Esophagus (tissue), 2 donors: ENCODE measurements around the gene CDH5. TPM values are rescaled to one million over a fixed set of nuclear protein-coding genes. Genes with fewer than 3 reads are reported as not detected.

Experiments used
- H3K27ac ChIP-seq, 2 donors: one replicate each; pipeline ENCODE4 v1.5.1; 2013; ENCODE audit warnings: low read depth in 2 of 2, mild to moderate bottlenecking in 2 of 2, inconsistent platforms in 1 of 2, low read length in 1 of 2, moderate library complexity in 1 of 2
- H3K27me3 ChIP-seq, 2 donors: one replicate each; pipeline ENCODE4 v1.6.1; 2013; ENCODE audit warnings: low read length in 2 of 2, control low read depth in 1 of 2, mild to moderate bottlenecking in 1 of 2; ENCODE audit not compliant: insufficient read depth in 2 of 2, control insufficient read depth in 1 of 2
- H3K36me3 ChIP-seq, 2 donors: one replicate each; pipeline ENCODE4 v1.6.1; 2013; ENCODE audit warnings: low read length in 1 of 2; ENCODE audit not compliant: control insufficient read depth in 2 of 2, insufficient read depth in 2 of 2
- H3K4me1 ChIP-seq, 2 donors: one replicate each; pipeline ENCODE4 v1.6.1; 2013; ENCODE audit warnings: low read length in 1 of 2; ENCODE audit not compliant: control insufficient read depth in 2 of 2, insufficient read depth in 2 of 2
- H3K4me3 ChIP-seq, 2 donors: one replicate each; pipeline ENCODE4 v1.5.1; 2013; ENCODE audit warnings: low read length in 2 of 2, mild to moderate bottlenecking in 2 of 2, low read depth in 1 of 2, moderate library complexity in 1 of 2
- H3K9me3 ChIP-seq, 2 donors: one replicate each; pipeline ENCODE4 v1.6.1; 2013; ENCODE audit warnings: mild to moderate bottlenecking in 2 of 2, low read depth in 1 of 2, low read length in 1 of 2, moderate library complexity in 1 of 2; ENCODE audit not compliant: control insufficient read depth in 2 of 2, insufficient read depth in 1 of 2
- WGBS, 2 donors: extraction: QIAGEN DNeasy Blood & Tissue Kit; methylation state at CpG; one replicate each; pipeline ENCODE4 v1.1.7; 2013; 5-methylcytosine and 5-hydroxymethylcytosine counted together
- polyA plus RNA-seq, 2 donors: library from polyadenylated mRNA; stranded (reverse); fragments of 200-250 nt; gene quantifications; one replicate each; pipeline ENCODE4 v1.2.3, GENCODE V29; 2013
- donor health status: healthy with polysubstance abuse.
- donor health status: Bipolar disorder and iron deficiency.

The CDH5 gene
- polyA plus RNA-seq, 2 donors: 2.8 to 5.7 TPM

- H3K4me3 ChIP-seq: no peak overlapping the region
- H3K27me3 ChIP-seq: no peaks in the 10 kb centered on the region
- 58 to 69% methylated on average over 3 to 5 of the region's 5 CpGs for WGBS, 2 donors
- no peaks in the 10 kb centered on the region for H3K4me1 ChIP-seq
- no peak overlapping the region for H3K27ac ChIP-seq
- peaks cover 0 to 2% of the 10 kb centered on the region in 2 donors for H3K9me3 ChIP-seq
- no peaks in the 10 kb centered on the region for H3K36me3 ChIP-seq
Measured at GRCh38 chr16:66353055-66353454, 13.4 kb upstream of the CDH5 start.

GRCh38 chr16:66354034-66354909 lies 12.2 kb upstream of the CDH5 start:
- Histone ChIP-seq H3K36me3 (no peaks in the 10 kb centered on the region), H3K9me3 (peaks cover 0 to 2% of the 10 kb centered on the region in 2 donors), H3K4me1 (peaks cover 0 to under 1% of the 10 kb centered on the region in 2 donors), H3K27ac (no peak overlapping the region), H3K4me3 (no peak overlapping the region), H3K27me3 (no peaks in the 10 kb centered on the region)
- 47 to 58% methylated on average over 11 of the region's 11 CpGs for WGBS, 2 donors

- WGBS, 2 donors: 73 to 76% methylated on average over 8 of the region's 8 CpGs
- Histone ChIP-seq H3K27me3 (no peaks in the 10 kb centered on the region), H3K4me1 (peaks cover 4 to 12% of the 10 kb centered on the region in 2 donors), H3K9me3 (peaks cover 0 to 2% of the 10 kb centered on the region in 2 donors), H3K36me3 (no peaks in the 10 kb centered on the region), H3K27ac (no peak overlapping the region), H3K4me3 (no peak overlapping the region)
Measured at GRCh38 chr16:66355526-66355925, 11.0 kb upstream of the CDH5 start.

GRCh38 chr16:66357523-66357928 lies 9.0 kb upstream of the CDH5 start:
- 0% methylated on average over 5 of the region's 5 CpGs for WGBS, 2 donors
- no peak overlapping the region for H3K27ac ChIP-seq
- H3K9me3 ChIP-seq: peaks cover 0 to 2% of the 10 kb centered on the region in 2 donors
- no peaks in the 10 kb centered on the region for H3K27me3 ChIP-seq
- peaks cover 4 to 12% of the 10 kb centered on the region in 2 donors for H3K4me1 ChIP-seq
- no peak overlapping the region for H3K4me3 ChIP-seq
- H3K36me3 ChIP-seq: no peaks in the 10 kb centered on the region

- Histone ChIP-seq H3K36me3 (no peaks in the 10 kb centered on the region), H3K9me3 (peaks cover 0 to 2% of the 10 kb centered on the region in 2 donors), H3K27me3 (no peaks in the 10 kb centered on the region), H3K4me3 (no peak overlapping the region), H3K27ac (no peak overlapping the region), H3K4me1 (peaks cover 4 to 12% of the 10 kb centered on the region in 2 donors)
- 54 to 70% methylated on average over 1 of the region's 1 CpG for WGBS, 2 donors
Measured at GRCh38 chr16:66358231-66358630, 8.3 kb upstream of the CDH5 start.

- peaks cover 4 to 12% of the 10 kb centered on the region in 2 donors for H3K4me1 ChIP-seq
- no peaks in the 10 kb centered on the region for H3K36me3 ChIP-seq
- no peak overlapping the region for H3K4me3 ChIP-seq
- H3K27ac ChIP-seq: no peak overlapping the region
- H3K27me3 ChIP-seq: no peaks in the 10 kb centered on the region
- WGBS, 2 donors: 33 to 49% methylated on average over 10 of the region's 10 CpGs
- no peaks in the 10 kb centered on the region for H3K9me3 ChIP-seq
Measured at GRCh38 chr16:66359012-66359411, 7.5 kb upstream of the CDH5 start.

- Histone ChIP-seq H3K36me3 (no peaks in the 10 kb centered on the region), H3K27ac (no peak overlapping the region), H3K4me1 (peaks cover 4 to 21% of the 10 kb centered on the region in 2 donors), H3K27me3 (no peaks in the 10 kb centered on the region), H3K4me3 (no peak overlapping the region), H3K9me3 (no peaks in the 10 kb centered on the region)
- WGBS, 2 donors: 64 to 73% methylated on average over 12 of the region's 12 CpGs
Measured at GRCh38 chr16:66359811-66360608, 6.5 kb upstream of the CDH5 start.

- H3K27ac ChIP-seq: peak overlapping the region in 1 of 2 donors; percentile 8
- WGBS, 2 donors: 61 to 71% methylated on average over 12 of the region's 12 CpGs
Measured at GRCh38 chr16:66360624-66361324, 5.7 kb upstream of the CDH5 start.

GRCh38 chr16:66361604-66362135 lies 4.8 kb upstream of the CDH5 start:
- no peaks in the 10 kb centered on the region for H3K9me3 ChIP-seq
- no peaks in the 10 kb centered on the region for H3K27me3 ChIP-seq
- peaks cover 4 to 31% of the 10 kb centered on the region in 2 donors for H3K4me1 ChIP-seq
- 71 to 80% methylated on average over 5 of the region's 5 CpGs for WGBS, 2 donors
- H3K27ac ChIP-seq: no peak overlapping the region
- H3K36me3 ChIP-seq: no peaks in the 10 kb centered on the region
- no peak overlapping the region for H3K4me3 ChIP-seq

More at GRCh38 chr16:66360624-66361324, 5.7 kb upstream of the CDH5 start:
- no peaks in the 10 kb centered on the region for H3K36me3 ChIP-seq
- H3K4me3 ChIP-seq: no peak overlapping the region
- no peaks in the 10 kb centered on the region for H3K27me3 ChIP-seq
- peaks cover 4 to 28% of the 10 kb centered on the region in 2 donors for H3K4me1 ChIP-seq
- H3K9me3 ChIP-seq: no peaks in the 10 kb centered on the region
